Activated CD8-positive, alpha-beta T cell treated with anti-CD3 and anti-CD28 coated beads for 36 hours (primary cell): ENCODE data around the gene ASIC3. TPM values are rescaled to one million over a fixed set of nuclear protein-coding genes. Genes with fewer than 3 reads are reported as not detected.

Experiments
- ATAC-seq: fragments of 200-7000 bp; cut with Tn5 transposase; one replicate; pipeline ENCODE4 v1.10.0; 2021; ENCODE audit warnings: mild to moderate bottlenecking, moderate library complexity
- CTCF ChIA-PET: fragments of 350-600 bp; sonication (Branson Sonifier 250); formaldehyde crosslinking; loops from one replicate; lab custom pipeline; 2021; ENCODE audit warnings: antibody characterized with exemption; lab: Charles Lee
- POLR2A ChIA-PET: fragments of 350-600 bp; sonication (Branson Sonifier 250); formaldehyde crosslinking; loops from one replicate; lab custom pipeline; 2021; ENCODE audit warnings: antibody characterized with exemption; lab: Charles Lee
- DNase-seq: peaks from one replicate; pipeline ENCODE4 v3.0.0-alpha.2; 2020
- H3K27ac Mint-ChIP-seq: one replicate; pipeline ENCODE4 v1.8.0; 2021; ENCODE audit warnings: mild to moderate bottlenecking, mixed read lengths
- H3K27me3 Mint-ChIP-seq: one replicate; pipeline ENCODE4 v1.8.0; 2021; ENCODE audit warnings: mixed read lengths
- H3K36me3 Mint-ChIP-seq: one replicate; pipeline ENCODE4 v1.8.0; 2021; ENCODE audit warnings: low read depth, mixed read lengths
- H3K4me1 Mint-ChIP-seq: one replicate; pipeline ENCODE4 v1.8.0; 2021; ENCODE audit warnings: low read depth, mixed read lengths
- H3K4me3 Mint-ChIP-seq: one replicate; pipeline ENCODE4 v1.8.0; 2021; ENCODE audit warnings: mild to moderate bottlenecking, moderate library complexity, mixed read lengths
- H3K9me3 Mint-ChIP-seq: one replicate; pipeline ENCODE4 v1.8.0; 2021; ENCODE audit warnings: mixed read lengths
- intact Hi-C: fragments of 100-400 bp; cut with micrococcal nuclease; formaldehyde crosslinking; loops from one replicate; pipeline ENCODE4 v1.10.0; 2022
- total RNA-seq, 2 experiments: library from RNA; stranded (reverse); gene quantifications; one replicate each; pipeline ENCODE4 v1.2.3, GENCODE V29; 2021
- TF ChIP-seq, protein P1 (sequence below): fragments of 200-600 bp; IDR thresholded peaks from one replicate; pipeline ENCODE4 v1.8.0; 2022; ENCODE audit warnings: antibody characterized with exemption, mild to moderate bottlenecking

The ASIC3 gene
- total RNA-seq, 2 experiments from 2014 or later: 3.7 to 5.8 TPM

DNA sequence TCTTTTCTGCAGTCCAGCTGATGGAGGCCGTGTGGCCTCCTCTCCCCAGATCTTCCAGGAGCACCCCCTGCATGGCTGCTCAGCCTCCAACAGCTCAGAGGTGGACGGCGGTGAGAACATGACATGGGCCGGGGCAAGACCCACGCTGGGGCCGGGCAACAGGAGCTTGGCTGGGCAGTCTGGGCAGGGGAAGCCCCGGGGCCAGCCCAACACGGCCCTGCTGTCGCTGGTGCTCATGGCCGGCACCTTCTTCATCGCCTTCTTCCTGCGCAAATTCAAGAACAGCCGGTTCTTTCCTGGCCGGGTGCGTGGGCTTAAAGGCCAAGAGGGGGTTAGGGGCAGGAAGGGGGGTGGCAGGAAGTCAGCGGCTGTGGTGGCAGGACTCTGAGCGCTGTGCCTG is 25.7 kb downstream of the ASIC3 start:
- peaks cover 14% of the 10 kb centered on the region for H3K36me3 Mint-ChIP-seq
- no peak for ATAC-seq
- no peak for DNase-seq
- H3K4me3 Mint-ChIP-seq: no peak overlapping the region
- intact Hi-C loops: no loop called here
- H3K4me1 Mint-ChIP-seq: peaks cover 12% of the 10 kb centered on the region
- CTCF ChIA-PET: interaction anchor here (1.6 kb wide), 1 partner anchor 55 kb away, joined by 3 read pairs; no protein-coding TSS in a partner anchor
- H3K27me3 Mint-ChIP-seq: no peaks in the 10 kb centered on the region
- TF ChIP-seq, protein P1, sequence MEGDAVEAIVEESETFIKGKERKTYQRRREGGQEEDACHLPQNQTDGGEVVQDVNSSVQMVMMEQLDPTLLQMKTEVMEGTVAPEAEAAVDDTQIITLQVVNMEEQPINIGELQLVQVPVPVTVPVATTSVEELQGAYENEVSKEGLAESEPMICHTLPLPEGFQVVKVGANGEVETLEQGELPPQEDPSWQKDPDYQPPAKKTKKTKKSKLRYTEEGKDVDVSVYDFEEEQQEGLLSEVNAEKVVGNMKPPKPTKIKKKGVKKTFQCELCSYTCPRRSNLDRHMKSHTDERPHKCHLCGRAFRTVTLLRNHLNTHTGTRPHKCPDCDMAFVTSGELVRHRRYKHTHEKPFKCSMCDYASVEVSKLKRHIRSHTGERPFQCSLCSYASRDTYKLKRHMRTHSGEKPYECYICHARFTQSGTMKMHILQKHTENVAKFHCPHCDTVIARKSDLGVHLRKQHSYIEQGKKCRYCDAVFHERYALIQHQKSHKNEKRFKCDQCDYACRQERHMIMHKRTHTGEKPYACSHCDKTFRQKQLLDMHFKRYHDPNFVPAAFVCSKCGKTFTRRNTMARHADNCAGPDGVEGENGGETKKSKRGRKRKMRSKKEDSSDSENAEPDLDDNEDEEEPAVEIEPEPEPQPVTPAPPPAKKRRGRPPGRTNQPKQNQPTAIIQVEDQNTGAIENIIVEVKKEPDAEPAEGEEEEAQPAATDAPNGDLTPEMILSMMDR: no peak
- H3K27ac Mint-ChIP-seq: peak overlapping the region; percentile 52
- POLR2A ChIA-PET: interaction anchor here (1.2 kb wide), 1 partner anchor 15 kb away, joined by 3 read pairs; no protein-coding TSS in a partner anchor
- H3K9me3 Mint-ChIP-seq: no peaks in the 10 kb centered on the region

- Mint-ChIP-seq H3K27ac (no peak overlapping the region), H3K36me3 (peaks cover 19% of the 10 kb centered on the region), H3K4me3 (no peak overlapping the region), H3K9me3 (no peaks in the 10 kb centered on the region), H3K27me3 (no peaks in the 10 kb centered on the region), H3K4me1 (peaks cover 18% of the 10 kb centered on the region)
- intact Hi-C loops: no loop called here
- ATAC-seq: no peak
- POLR2A ChIA-PET: interaction anchor here (1.2 to 1.7 kb wide), 2 partner anchors 10 to 16 kb away, joined by 3 to 4 read pairs; no protein-coding TSS in a partner anchor
- DNase-seq: no peak
- TF ChIP-seq, protein P1: no peak
- CTCF ChIA-PET: interaction anchor here (1.1 kb wide), 1 partner anchor 20 kb away, joined by 3 read pairs; no protein-coding TSS in a partner anchor
These were observed 26.7 kb downstream of the ASIC3 start for GRCh38 chr7:151074817-151075661.

DNA sequence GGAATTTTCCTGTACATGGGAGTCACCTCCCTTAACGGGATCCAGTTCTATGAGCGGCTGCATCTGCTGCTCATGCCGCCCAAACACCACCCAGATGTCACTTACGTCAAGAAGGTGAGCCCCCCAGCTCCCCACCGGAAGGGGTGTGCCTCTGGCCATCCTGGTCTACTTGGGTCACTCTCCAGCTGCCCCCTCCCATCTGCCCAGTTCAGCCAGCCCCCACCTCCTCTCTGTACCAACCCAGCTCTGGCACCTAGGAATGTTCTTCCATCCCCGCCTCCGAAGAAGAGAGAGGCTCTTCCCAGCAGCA is 27.3 kb downstream of the ASIC3 start:
- no peak overlapping the region for H3K27ac Mint-ChIP-seq
- H3K27me3 Mint-ChIP-seq: no peaks in the 10 kb centered on the region
- TF ChIP-seq, protein P1: no peak
- no peaks in the 10 kb centered on the region for H3K9me3 Mint-ChIP-seq
- H3K4me1 Mint-ChIP-seq: peaks cover 18% of the 10 kb centered on the region
- no peak for ATAC-seq
- POLR2A ChIA-PET: interaction anchor here (1.7 kb wide), 1 partner anchor 10 kb away, joined by 4 read pairs; no protein-coding TSS in a partner anchor
- DNase-seq: no peak
- intact Hi-C loops: no loop called here
- peaks cover 20% of the 10 kb centered on the region for H3K36me3 Mint-ChIP-seq
- CTCF ChIA-PET: interaction anchor here (1.1 kb wide), 1 partner anchor 20 kb away, joined by 3 read pairs; no protein-coding TSS in a partner anchor
- H3K4me3 Mint-ChIP-seq: no peak overlapping the region

DNA sequence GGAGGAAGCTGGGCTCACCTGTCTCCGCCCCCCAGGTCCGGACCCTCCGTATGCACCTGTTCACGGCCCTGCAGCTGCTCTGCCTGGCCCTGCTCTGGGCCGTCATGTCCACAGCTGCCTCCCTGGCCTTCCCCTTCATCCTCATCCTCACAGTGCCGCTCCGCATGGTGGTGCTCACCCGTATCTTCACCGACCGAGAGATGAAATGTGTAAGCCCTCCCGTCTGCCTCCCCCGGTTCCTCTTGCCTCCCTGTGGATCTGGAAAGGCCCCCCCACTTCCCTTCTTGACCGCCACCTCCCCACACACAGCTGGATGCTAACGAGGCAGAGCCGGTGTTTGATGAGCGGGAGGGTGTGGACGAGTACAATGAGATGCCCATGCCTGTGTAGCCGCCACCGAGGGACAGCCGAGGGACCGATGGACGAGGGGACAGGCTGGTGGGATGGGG is 27.7 kb downstream of the ASIC3 start:
- intact Hi-C loops: no loop called here
- CTCF ChIA-PET: interaction anchor here (1.0 to 1.2 kb wide), 4 partner anchors 16 to 35 kb away, joined by 3 read pairs; no protein-coding TSS in a partner anchor
- POLR2A ChIA-PET: interaction anchor here (1.1 to 2.1 kb wide), 3 partner anchors 8 to 25 kb away, joined by 3 to 7 read pairs (median 4); no protein-coding TSS in a partner anchor

More for the DNA sequence above, 27.7 kb downstream of the ASIC3 start:
- Mint-ChIP-seq H3K9me3 (no peaks in the 10 kb centered on the region), H3K36me3 (peaks cover 22% of the 10 kb centered on the region), H3K4me3 (no peak overlapping the region), H3K27me3 (no peaks in the 10 kb centered on the region), H3K27ac (no peak overlapping the region), H3K4me1 (peaks cover 18% of the 10 kb centered on the region)
- no peak for DNase-seq
- TF ChIP-seq, protein P1: no peak
- no peak for ATAC-seq
